Vagina (tissue), 2 donors: ENCODE data around the gene EML4.

Experiments
- POLR2A ChIP-seq, 2 donors: fragments of 450-650 bp; IDR thresholded peaks; one replicate each; pipeline ENCODE4 v1.6.1; 2017; ENCODE audit warnings: antibody characterized with exemption in 2 of 2, mild to moderate bottlenecking in 2 of 2, moderate library complexity in 2 of 2
- POLR2AphosphoS5 ChIP-seq, 2 donors: sonication (generic); formaldehyde crosslinking; IDR thresholded peaks; one replicate each; pipeline ENCODE4 v1.9.0; 2017; ENCODE audit warnings: antibody characterized with exemption in 2 of 2, mild to moderate bottlenecking in 2 of 2, low read depth in 1 of 2; ENCODE audit not compliant: insufficient read depth in 1 of 2
- TF ChIP-seq, protein P1 (sequence below), 3 experiments: fragments of 450-650 bp in 2 of 3; fragments of 200-600 bp in 1 of 3; sonication (generic) in 1 of 3; IDR thresholded peaks; one replicate each; pipeline ENCODE4 v1.5.1; 2017 to 2019; ENCODE audit warnings: antibody characterized with exemption in 3 of 3, mild to moderate bottlenecking in 2 of 3, moderate library complexity in 2 of 3

GRCh38 chr2:42325609-42326008, 156.5 kb downstream of the EML4 start:
- TF ChIP-seq, protein P1, sequence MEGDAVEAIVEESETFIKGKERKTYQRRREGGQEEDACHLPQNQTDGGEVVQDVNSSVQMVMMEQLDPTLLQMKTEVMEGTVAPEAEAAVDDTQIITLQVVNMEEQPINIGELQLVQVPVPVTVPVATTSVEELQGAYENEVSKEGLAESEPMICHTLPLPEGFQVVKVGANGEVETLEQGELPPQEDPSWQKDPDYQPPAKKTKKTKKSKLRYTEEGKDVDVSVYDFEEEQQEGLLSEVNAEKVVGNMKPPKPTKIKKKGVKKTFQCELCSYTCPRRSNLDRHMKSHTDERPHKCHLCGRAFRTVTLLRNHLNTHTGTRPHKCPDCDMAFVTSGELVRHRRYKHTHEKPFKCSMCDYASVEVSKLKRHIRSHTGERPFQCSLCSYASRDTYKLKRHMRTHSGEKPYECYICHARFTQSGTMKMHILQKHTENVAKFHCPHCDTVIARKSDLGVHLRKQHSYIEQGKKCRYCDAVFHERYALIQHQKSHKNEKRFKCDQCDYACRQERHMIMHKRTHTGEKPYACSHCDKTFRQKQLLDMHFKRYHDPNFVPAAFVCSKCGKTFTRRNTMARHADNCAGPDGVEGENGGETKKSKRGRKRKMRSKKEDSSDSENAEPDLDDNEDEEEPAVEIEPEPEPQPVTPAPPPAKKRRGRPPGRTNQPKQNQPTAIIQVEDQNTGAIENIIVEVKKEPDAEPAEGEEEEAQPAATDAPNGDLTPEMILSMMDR (IDR thresholded peaks at IDR 0.05): no peak
- TF ChIP-seq POLR2A (IDR thresholded peaks at IDR 0.05) (no peak), POLR2AphosphoS5 (IDR thresholded peaks at IDR 0.05; ENCODE audit: insufficient read depth in 1 of 2, low read depth in 1 of 2) (no peak)
